Skin of body (tissue), 2 donors: Measurements from ENCODE around the gene OGFR. TPM values are rescaled to one million over a fixed set of nuclear protein-coding genes. Genes with fewer than 3 reads are reported as not detected.

Source experiments
- DNase-seq: peaks from one replicate; lab custom pipeline; 2025; lab: John Stamatoyannopoulos, UW
- total RNA-seq: library from RNA; depleted of rRNA; stranded (reverse); fragments of >200 nt; gene quantifications from one replicate; pipeline ENCODE4 v1.2.3, GENCODE V29; 2014

Gene OGFR
- total RNA-seq, 1 donor from 2014 or later, result 17.8 TPM

DNA sequence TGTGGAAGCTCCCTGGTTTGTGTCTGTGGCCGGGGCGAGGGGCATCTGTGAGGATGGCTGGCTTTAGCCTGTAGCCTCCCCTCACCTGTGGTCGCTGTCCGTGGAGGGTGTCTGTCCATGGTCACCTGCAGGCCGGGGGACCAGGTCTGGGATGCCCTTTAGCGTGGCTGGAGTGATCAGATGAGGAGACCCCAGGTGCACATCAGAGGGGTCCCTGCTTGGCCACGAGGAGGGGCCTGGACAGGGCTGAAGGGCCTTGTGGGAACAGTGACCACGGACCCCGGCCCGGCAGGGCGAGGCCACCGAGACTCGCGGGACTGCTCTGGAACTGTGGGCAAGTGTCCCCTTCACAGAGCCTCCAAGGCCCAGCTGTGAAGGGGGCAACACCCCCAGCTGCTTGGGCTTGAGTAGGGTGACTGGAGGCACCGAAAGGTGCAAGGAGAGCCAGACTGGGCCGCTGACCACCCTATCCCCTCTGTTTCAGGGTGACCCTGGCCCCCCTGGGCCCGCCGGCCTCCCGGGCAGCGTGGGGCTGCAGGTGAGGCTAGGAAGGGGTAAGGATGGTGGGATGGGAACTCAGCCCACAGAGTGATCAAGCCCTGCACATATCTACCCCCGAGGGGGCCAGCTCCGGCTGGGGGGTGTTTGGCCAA is 20.8 kb downstream of the OGFR start:
- no peak for DNase-seq

GRCh38 chr20:62825986-62826645 is 21.5 kb downstream of the OGFR start:
- no peak for DNase-seq

- DNase-seq, result no peak
Measured at GRCh38 chr20:62826646-62827310, 22.1 kb downstream of the OGFR start.

- DNase-seq, result no peak
Measured at GRCh38 chr20:62827311-62828038, 22.8 kb downstream of the OGFR start.

DNA sequence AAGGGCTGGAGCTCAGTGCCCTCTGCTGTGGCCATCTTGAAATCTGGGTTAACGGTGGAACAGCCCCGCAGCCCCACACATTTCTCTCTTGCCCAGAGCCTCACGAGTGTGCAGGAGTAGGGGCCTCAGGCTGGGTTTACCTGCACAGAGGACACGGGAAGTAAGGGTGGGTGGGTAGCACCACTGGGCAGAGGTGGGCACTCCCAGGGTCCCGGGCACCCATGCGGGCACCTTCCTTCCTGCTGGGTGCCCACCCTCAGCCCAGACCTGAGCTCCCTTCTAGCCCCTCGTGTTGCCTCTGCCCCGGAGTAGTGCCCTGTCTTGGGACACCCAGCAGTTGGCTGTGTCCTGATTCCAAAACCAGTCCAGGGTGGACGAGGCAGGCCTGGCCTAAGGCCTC is 23.4 kb downstream of the OGFR start:
- DNase-seq, result no peak

DNA sequence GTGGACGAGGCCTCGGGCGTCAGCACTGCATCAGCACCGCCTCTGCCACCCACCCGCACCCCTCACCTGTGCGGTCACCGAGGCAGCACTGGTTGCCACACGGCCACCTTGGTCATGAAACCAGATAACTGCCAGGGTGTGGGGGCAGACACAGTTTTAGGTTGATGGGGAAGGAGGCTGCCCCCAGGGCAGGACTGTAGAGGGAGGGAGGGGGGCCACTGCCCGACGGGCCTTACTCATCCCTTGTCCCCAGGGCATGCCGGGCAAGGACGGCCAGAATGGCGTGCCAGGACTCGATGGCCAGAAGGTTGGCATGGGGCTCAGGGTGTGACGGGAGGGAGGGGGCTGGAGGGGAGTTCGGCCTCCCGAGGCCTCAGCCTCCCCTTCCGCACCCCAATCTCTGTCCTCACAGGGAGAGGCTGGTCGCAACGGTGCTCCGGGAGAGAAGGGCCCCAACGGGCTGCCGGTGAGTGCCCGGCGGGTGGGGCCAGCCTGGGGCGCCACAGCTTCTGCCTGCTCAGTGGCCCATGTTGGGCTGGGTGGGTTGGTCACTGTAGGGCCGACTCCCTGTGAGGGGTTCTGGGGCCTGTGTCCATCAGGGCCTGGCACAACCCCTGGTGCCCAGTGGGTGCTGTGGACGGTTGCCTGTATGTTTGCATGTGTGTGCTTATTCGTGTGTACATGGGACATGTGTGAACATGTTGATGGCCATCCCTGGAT is 24.0 kb downstream of the OGFR start:
- no peak for DNase-seq

- DNase-seq, result no peak
Measured at GRCh38 chr20:62829231-62830230, 24.9 kb downstream of the OGFR start.

- DNase-seq, result no peak
Measured at GRCh38 chr20:62830251-62830650, 25.6 kb downstream of the OGFR start.

DNA sequence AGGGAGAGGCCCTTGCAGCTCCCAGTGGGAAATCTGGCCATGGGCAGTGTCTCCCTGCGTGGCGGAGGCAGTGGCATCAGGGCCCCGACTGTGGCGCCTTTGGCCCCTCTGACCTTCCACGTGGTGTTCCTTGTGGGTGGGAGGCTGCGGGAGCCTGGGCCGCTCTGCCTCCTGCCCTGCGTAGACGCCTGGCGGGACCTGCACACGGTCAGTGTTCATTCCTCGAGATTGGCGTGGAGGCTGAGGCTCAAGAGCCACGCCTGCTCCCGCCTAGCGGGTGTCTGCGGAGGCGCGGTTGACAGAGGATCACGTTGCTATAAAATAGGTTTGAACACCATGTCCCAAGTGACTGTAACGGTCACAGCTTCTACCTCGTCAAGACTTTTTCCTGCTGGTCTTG is 26.2 kb downstream of the OGFR start:
- DNase-seq, result no peak

- DNase-seq, result no peak
Measured at GRCh38 chr20:62831361-62831788, 26.7 kb downstream of the OGFR start.

DNA sequence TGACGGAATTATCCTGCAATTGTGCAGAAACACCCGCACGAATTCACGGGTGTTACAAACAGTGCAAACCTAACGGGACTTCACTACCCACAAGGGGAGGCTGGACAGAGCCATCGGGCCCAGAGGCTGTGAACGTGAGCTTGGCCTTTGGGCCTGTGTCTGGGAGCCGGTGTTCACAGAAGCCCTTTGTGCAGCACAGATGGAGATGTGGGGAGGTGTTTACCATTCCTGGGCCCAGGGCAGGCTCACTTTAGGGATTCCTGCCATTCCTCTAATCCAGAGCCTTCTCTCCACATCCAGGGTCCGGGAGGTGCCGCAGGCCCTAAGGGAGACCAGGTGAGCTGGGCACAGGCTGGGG is 27.2 kb downstream of the OGFR start:
- no peak for DNase-seq

GRCh38 chr20:62832212-62832922 is 27.7 kb downstream of the OGFR start:
- DNase-seq, result no peak

DNA sequence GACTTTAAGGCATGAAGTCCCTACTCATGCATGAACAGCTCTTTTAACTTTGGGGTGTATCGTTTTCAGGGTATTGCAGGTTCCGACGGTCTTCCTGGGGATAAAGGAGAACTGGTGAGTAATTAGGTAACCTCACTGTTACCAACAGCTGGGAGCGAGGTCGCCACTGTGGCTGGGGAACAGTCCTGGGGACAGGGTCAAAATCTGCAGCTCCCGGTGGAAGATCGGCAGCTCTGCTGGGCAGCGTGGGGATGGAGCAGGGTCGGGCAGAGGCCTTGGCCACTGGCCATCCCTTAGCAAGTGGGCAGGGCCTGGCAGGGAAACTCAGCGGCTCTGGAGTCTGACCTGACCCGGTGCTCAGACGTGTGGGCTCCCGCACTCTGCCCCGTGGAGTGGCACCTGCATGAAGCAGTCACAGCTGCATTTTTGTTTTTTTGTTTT is 28.3 kb downstream of the OGFR start:
- DNase-seq, result no peak

GRCh38 chr20:62834967-62835730 is 30.5 kb downstream of the OGFR start:
- DNase-seq, result no peak

DNA sequence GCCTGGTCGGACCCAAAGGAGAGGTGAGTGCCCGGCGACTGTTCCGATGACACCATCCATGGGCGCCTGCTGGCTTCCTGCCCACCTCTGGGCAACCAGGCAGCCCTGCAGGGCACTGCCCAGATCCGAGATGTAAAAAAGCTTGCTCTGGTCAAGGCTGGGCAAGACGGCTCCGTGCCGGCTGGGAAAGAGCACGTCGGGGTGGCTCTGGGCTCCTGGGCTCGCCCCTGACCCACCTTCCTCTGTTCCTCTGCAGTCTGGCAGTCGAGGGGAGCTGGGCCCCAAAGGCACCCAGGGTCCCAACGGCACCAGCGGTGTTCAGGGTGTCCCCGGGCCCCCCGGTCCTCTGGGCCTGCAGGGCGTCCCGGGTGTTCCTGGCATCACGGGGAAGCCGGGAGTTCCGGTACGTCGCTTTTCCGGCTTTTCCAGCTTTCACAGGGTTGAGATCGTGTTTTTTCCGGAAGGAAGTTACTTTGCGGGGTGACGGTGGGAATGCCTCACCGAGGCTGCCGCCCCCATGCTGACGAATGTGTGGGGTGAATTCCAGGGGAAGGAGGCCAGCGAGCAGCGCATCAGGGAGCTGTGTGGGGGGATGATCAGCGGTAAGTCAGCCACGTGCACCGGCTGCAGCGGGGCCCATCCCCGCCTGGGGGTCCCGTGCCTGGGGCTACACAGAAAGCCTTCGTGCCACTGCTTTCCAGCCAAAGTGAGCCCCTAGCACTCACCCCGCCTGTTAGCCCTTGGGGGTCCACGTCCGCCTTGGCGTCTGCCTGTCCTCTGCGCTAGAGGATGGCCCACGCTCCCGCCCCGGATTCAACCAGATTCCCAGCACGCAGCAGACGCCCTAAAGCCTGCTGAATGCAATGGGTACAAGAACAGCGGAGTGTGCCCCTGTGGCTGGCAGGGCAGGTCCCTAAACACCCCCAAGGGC is 31.6 kb downstream of the OGFR start:
- no peak for DNase-seq

DNA sequence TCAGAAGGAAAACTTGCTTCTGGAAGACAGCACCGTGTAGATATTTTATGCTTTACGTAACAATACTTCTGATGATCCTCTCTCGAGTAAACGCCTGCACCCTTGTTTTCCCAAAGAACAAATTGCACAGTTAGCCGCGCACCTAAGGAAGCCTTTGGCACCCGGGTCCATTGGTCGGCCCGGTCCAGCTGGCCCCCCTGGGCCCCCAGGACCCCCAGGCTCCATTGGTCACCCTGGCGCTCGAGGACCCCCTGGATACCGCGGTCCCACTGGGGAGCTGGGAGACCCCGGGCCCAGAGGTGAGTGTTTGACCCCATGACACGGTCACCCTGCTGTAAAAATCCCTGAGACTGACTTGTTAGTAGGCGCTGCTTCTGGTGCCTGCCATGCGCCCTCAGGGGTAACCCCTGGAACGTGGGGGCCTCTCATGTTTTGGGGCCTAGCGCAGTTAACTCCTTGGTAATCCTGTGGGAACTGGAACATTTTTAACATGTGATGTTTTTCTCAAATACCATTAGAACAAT is 32.4 kb downstream of the OGFR start:
- DNase-seq, result no peak

- no peak for DNase-seq
Measured at GRCh38 chr20:62837790-62838127, 33.1 kb downstream of the OGFR start.
